IMR-90 (cell line): ENCODE measurements around the gene SMC1B. TPM values are rescaled to one million over a fixed set of nuclear protein-coding genes. Genes with fewer than 3 reads are reported as not detected.

Experiments used
- ATAC-seq: fragments of 200-7000 bp; cut with Tn5 transposase; 2 replicates; pipeline ENCODE4 v1.9.1; 2020; ENCODE audit warnings: low read depth, mild to moderate bottlenecking, moderate library complexity
- BruUV-seq: library from RNA; stranded (reverse); fragments of 400-500 nt; replicated peaks from 2 replicates; lab custom pipeline; 2021; lab: Mats Ljungman, UMichigan
- CTCF ChIA-PET: fragments of 300-600 bp; formaldehyde crosslinking; extraction: SDS; loops from one replicate; lab custom pipeline; 2021; ENCODE audit warnings: antibody characterized with exemption; lab: Yijun Ruan, JAX
- POLR2A ChIA-PET: fragments of 300-600 bp; sonication (Branson Sonifier 250); formaldehyde crosslinking; loops from one replicate; lab custom pipeline; 2022; ENCODE audit warnings: antibody characterized with exemption; ENCODE audit not compliant: unreplicated experiment; lab: Charles Lee
- DNase-seq: peaks from one replicate; pipeline ENCODE4 v3.0.0; 2013
- H2AFZ ChIP-seq: replicated peaks from 2 replicates; pipeline ENCODE3; 2013; ENCODE audit warnings: low read length, mild to moderate bottlenecking; ENCODE audit not compliant: poor library complexity
- H2AK5ac ChIP-seq: 2 replicates; pipeline ENCODE4 v1.6.1; 2013; ENCODE audit warnings: low read depth, low read length, inconsistent platforms
- H2AK9ac ChIP-seq: replicated peaks from 2 replicates; pipeline ENCODE3; 2013; ENCODE audit warnings: mild to moderate bottlenecking, low read depth, low read length, moderate library complexity; ENCODE audit not compliant: poor library complexity
- H2BK120ac ChIP-seq: 2 replicates; pipeline ENCODE4 v1.6.1; 2013; ENCODE audit warnings: low read depth, low read length, inconsistent platforms
- H2BK15ac ChIP-seq: 3 replicates; pipeline ENCODE4 v1.6.1; 2013; ENCODE audit warnings: low read depth, low read length, inconsistent platforms
- H2BK20ac ChIP-seq: 2 replicates; pipeline ENCODE4 v1.6.1; 2013; ENCODE audit warnings: low read depth, mild to moderate bottlenecking, inconsistent platforms, low read length, moderate library complexity
- H2BK5ac ChIP-seq: 2 replicates; pipeline ENCODE4 v1.6.1; 2013; ENCODE audit warnings: mild to moderate bottlenecking, low read depth, low read length, inconsistent platforms; ENCODE audit not compliant: poor library complexity, severe bottlenecking
- H3K14ac ChIP-seq: replicated peaks from 2 replicates; pipeline ENCODE4 v1.6.1; 2013; ENCODE audit warnings: low read depth, low read length, inconsistent platforms
- H3K18ac ChIP-seq: 2 replicates; pipeline ENCODE4 v1.6.1; 2013; ENCODE audit warnings: low read depth, low read length, control low read depth
- H3K23ac ChIP-seq: 2 replicates; pipeline ENCODE4 v1.6.1; 2013; ENCODE audit warnings: low read depth, low read length, inconsistent platforms
- H3K27ac ChIP-seq: 2 replicates; pipeline ENCODE4 v1.5.1; 2013; ENCODE audit warnings: mild to moderate bottlenecking, control low read depth, low read length; ENCODE audit not compliant: insufficient read depth
- H3K27me3 ChIP-seq: 2 replicates; pipeline ENCODE4 v1.6.1; 2013; ENCODE audit warnings: low read length; ENCODE audit not compliant: control insufficient read depth, insufficient read depth
- H3K36me3 ChIP-seq: 2 replicates; pipeline ENCODE4 v1.6.1; 2013; ENCODE audit warnings: low read length, mixed read lengths; ENCODE audit not compliant: control insufficient read depth, insufficient read depth
- H3K4ac ChIP-seq: 2 replicates; pipeline ENCODE4 v1.6.1; 2013; ENCODE audit warnings: low read depth, low read length, inconsistent platforms
- H3K4me1 ChIP-seq: 2 replicates; pipeline ENCODE4 v1.6.1; 2013; ENCODE audit warnings: low read length, mixed read lengths; ENCODE audit not compliant: control insufficient read depth, insufficient read depth
- H3K4me2 ChIP-seq: 2 replicates; pipeline ENCODE4 v1.6.1; 2013; ENCODE audit warnings: low read depth, mild to moderate bottlenecking, control low read depth, low read length, moderate library complexity
- H3K4me3 ChIP-seq: 2 replicates; pipeline ENCODE4 v1.5.1; 2013; ENCODE audit warnings: low read depth, mild to moderate bottlenecking, control low read depth, low read length, moderate library complexity; ENCODE audit not compliant: insufficient read depth
- H3K56ac ChIP-seq: 2 replicates; pipeline ENCODE4 v1.6.1; 2013; ENCODE audit warnings: low read length, inconsistent platforms; ENCODE audit not compliant: insufficient read depth; ENCODE audit errors: extremely low read depth
- H3K79me1 ChIP-seq, 2 experiments: 2 replicates each; pipeline ENCODE4 v1.6.1; 2013; ENCODE audit warnings: low read length in 2 of 2, inconsistent platforms in 1 of 2, low read depth in 1 of 2
- H3K9ac ChIP-seq: 2 replicates; pipeline ENCODE4 v1.6.1; 2013; ENCODE audit warnings: low read depth, low read length, control low read depth
- H3K9me1 ChIP-seq: 2 replicates; pipeline ENCODE4 v1.6.1; 2013; ENCODE audit warnings: low read length, inconsistent platforms; ENCODE audit not compliant: insufficient read depth
- H3K9me3 ChIP-seq: 2 replicates; pipeline ENCODE4 v1.6.1; 2013; ENCODE audit warnings: low read length; ENCODE audit not compliant: control insufficient read depth, insufficient read depth
- H4K20me1 ChIP-seq: 2 replicates; pipeline ENCODE4 v1.6.1; 2013; ENCODE audit warnings: low read length, inconsistent platforms; ENCODE audit not compliant: insufficient read depth
- H4K5ac ChIP-seq: 2 replicates; pipeline ENCODE4 v1.6.1; 2013; ENCODE audit warnings: mild to moderate bottlenecking, low read depth, low read length, control low read depth
- H4K8ac ChIP-seq, 2 experiments: 2 replicates each; pipeline ENCODE4 v1.6.1; 2013; ENCODE audit warnings: low read depth in 2 of 2, low read length in 2 of 2, control low read depth in 1 of 2, inconsistent platforms in 1 of 2
- H4K91ac ChIP-seq: 2 replicates; pipeline ENCODE4 v1.6.1; 2013; ENCODE audit warnings: low read depth, low read length, inconsistent platforms; ENCODE audit not compliant: insufficient read depth
- BHLHE40 ChIP-seq: fragments of 150-350 bp; IDR thresholded peaks from 2 replicates; pipeline ENCODE4 v1.6.1; 2016; ENCODE audit warnings: mild to moderate bottlenecking, low read depth, low read length
- CEBPB ChIP-seq: IDR thresholded peaks from 2 replicates; pipeline ENCODE4 v1.6.1; 2012; ENCODE audit warnings: low read depth, low read length, improper control_type of control experiment
- CHD1 ChIP-seq: IDR thresholded peaks from 2 replicates; pipeline ENCODE4 v1.6.1; 2012; ENCODE audit warnings: low read depth, low read length, improper control_type of control experiment
- ELK1 ChIP-seq: fragments of 150-350 bp; IDR thresholded peaks from 2 replicates; pipeline ENCODE4 v1.6.1; 2016; ENCODE audit warnings: low read depth, mild to moderate bottlenecking, low read length, moderate library complexity, borderline replicate concordance
- FOS ChIP-seq: fragments of 150-350 bp; IDR thresholded peaks from 2 replicates; pipeline ENCODE4 v1.6.1; 2016; ENCODE audit warnings: low read depth, low read length
- MAFK ChIP-seq: IDR thresholded peaks from 2 replicates; pipeline ENCODE4 v1.6.1; 2012; ENCODE audit warnings: low read depth, low read length, improper control_type of control experiment
- MAZ ChIP-seq: IDR thresholded peaks from 2 replicates; pipeline ENCODE4 v1.6.1; 2012; ENCODE audit warnings: low read depth, mild to moderate bottlenecking, low read length, improper control_type of control experiment, moderate library complexity, borderline replicate concordance
- MXI1 ChIP-seq: IDR thresholded peaks from 2 replicates; pipeline ENCODE4 v1.6.1; 2012; ENCODE audit warnings: low read depth, mild to moderate bottlenecking, low read length, moderate library complexity, borderline replicate concordance
- NFE2L2 ChIP-seq: fragments of 150-350 bp; IDR thresholded peaks from 2 replicates; pipeline ENCODE4 v1.6.1; 2016; ENCODE audit warnings: low read depth, mild to moderate bottlenecking, low read length
- POLR2A ChIP-seq: IDR thresholded peaks from 2 replicates; pipeline ENCODE4 v1.6.1; 2012; ENCODE audit warnings: mild to moderate bottlenecking, low read depth, low read length
- RAD21 ChIP-seq: IDR thresholded peaks from 2 replicates; pipeline ENCODE4 v1.6.1; 2012; ENCODE audit warnings: low read length, improper control_type of control experiment
- RCOR1 ChIP-seq: IDR thresholded peaks from 2 replicates; pipeline ENCODE4 v1.6.1; 2012; ENCODE audit warnings: mild to moderate bottlenecking, low read length, improper control_type of control experiment; ENCODE audit not compliant: insufficient replicate concordance
- RFX5 ChIP-seq: IDR thresholded peaks from 2 replicates; pipeline ENCODE4 v1.8.0; 2012; ENCODE audit warnings: low read depth, mild to moderate bottlenecking, low read length, moderate library complexity
- SMC3 ChIP-seq: fragments of 150-350 bp; IDR thresholded peaks from 2 replicates; pipeline ENCODE4 v1.6.1; 2016; ENCODE audit warnings: low read depth, mild to moderate bottlenecking, antibody characterized with exemption, low read length, moderate library complexity
- WGBS, 2 experiments: methylation state at CpG; one replicate each; pipeline versions ENCODE4 v1.1.5 to v1.1.7; 2013; ENCODE audit warnings: missing lambda C conversion rate in 2 of 2; ENCODE audit not compliant: insufficient read length in 1 of 2; ENCODE audit errors: extremely low coverage in 2 of 2; 5-methylcytosine and 5-hydroxymethylcytosine counted together
- dilution Hi-C: fragments of 300-500 bp; cut with HindIII; formaldehyde crosslinking; loops from one replicate; pipeline ENCODE4 v1.14.3; 2018; ENCODE audit warnings: low sequenced_read_pairs; ENCODE audit not compliant: unreplicated experiment
- in situ Hi-C: fragments of 300-500 bp; cut with MboI; formaldehyde crosslinking; loops from 3 replicates; pipeline ENCODE4 v1.14.3; 2019; ENCODE audit warnings: low sequenced_read_pairs, inconsistent platforms, mixed read lengths
- intact Hi-C: fragments of 100-400 bp; cut with micrococcal nuclease; formaldehyde crosslinking; loops from 2 replicates; pipeline ENCODE4 v1.10.0; 2022
- polyA plus RNA-seq, 3 experiments: library from polyadenylated mRNA; depleted of rRNA; stranded (reverse); fragments of >200 nt; gene quantifications; 2 replicates each; pipeline ENCODE4 v1.2.3, GENCODE V29; 2012; ENCODE audit warnings: low replicate concordance in 1 of 3
- total RNA-seq: library from RNA; depleted of rRNA; stranded (reverse); fragments of >200 nt; gene quantifications from 2 replicates; pipeline ENCODE4 v1.2.3, GENCODE V29; 2012
- TF ChIP-seq, protein P1 (sequence below): fragments of 150-350 bp; IDR thresholded peaks from 2 replicates; pipeline ENCODE4 v1.6.1; 2017; ENCODE audit warnings: mild to moderate bottlenecking, antibody characterized with exemption, low read length, low read depth
- TF ChIP-seq, protein P2 (sequence below): conservative IDR thresholded peaks from 2 replicates; pipeline ENCODE4 v1.5.1; 2012; ENCODE audit warnings: mild to moderate bottlenecking, low read depth, low read length, improper control_type of control experiment

The SMC1B gene
- total and polyA plus RNA-seq, 2 of the 4 experiments (the other 2 are of a cell fraction), result not detected

GRCh38 chr22:45376703-45377102, 36.7 kb downstream of the SMC1B start:
- H4K8ac ChIP-seq, result no peak overlapping the region
- ATAC-seq (no peak), DNase-seq (no peak)
- no peak overlapping the region for H3K4ac ChIP-seq
- dilution Hi-C loops (no loop called here), in situ Hi-C loops (no loop called here), intact Hi-C loops (no loop called here)
- H3K9ac ChIP-seq, result no peak overlapping the region
- no peak overlapping the region for H2AFZ ChIP-seq
- TF ChIP-seq CHD1, result no peak
- no peak for TF ChIP-seq MXI1
- TF ChIP-seq NFE2L2, result no peak
- TF ChIP-seq FOS, result no peak
- TF ChIP-seq CEBPB, result no peak
- TF ChIP-seq MAFK, result no peak
- no peak for TF ChIP-seq ELK1
- no peak for TF ChIP-seq POLR2A
- TF ChIP-seq, protein P1, sequence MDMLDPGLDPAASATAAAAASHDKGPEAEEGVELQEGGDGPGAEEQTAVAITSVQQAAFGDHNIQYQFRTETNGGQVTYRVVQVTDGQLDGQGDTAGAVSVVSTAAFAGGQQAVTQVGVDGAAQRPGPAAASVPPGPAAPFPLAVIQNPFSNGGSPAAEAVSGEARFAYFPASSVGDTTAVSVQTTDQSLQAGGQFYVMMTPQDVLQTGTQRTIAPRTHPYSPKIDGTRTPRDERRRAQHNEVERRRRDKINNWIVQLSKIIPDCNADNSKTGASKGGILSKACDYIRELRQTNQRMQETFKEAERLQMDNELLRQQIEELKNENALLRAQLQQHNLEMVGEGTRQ, result no peak; the same call in 1 of the 2 replicates
- TF ChIP-seq RCOR1, result no peak
- no peak for TF ChIP-seq RFX5
- no peak for TF ChIP-seq RAD21
- no peak for TF ChIP-seq SMC3
- TF ChIP-seq BHLHE40, result no peak
- TF ChIP-seq, protein P2, sequence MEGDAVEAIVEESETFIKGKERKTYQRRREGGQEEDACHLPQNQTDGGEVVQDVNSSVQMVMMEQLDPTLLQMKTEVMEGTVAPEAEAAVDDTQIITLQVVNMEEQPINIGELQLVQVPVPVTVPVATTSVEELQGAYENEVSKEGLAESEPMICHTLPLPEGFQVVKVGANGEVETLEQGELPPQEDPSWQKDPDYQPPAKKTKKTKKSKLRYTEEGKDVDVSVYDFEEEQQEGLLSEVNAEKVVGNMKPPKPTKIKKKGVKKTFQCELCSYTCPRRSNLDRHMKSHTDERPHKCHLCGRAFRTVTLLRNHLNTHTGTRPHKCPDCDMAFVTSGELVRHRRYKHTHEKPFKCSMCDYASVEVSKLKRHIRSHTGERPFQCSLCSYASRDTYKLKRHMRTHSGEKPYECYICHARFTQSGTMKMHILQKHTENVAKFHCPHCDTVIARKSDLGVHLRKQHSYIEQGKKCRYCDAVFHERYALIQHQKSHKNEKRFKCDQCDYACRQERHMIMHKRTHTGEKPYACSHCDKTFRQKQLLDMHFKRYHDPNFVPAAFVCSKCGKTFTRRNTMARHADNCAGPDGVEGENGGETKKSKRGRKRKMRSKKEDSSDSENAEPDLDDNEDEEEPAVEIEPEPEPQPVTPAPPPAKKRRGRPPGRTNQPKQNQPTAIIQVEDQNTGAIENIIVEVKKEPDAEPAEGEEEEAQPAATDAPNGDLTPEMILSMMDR, result no peak
- TF ChIP-seq MAZ, result no peak
- no peaks in the 10 kb centered on the region for H3K36me3 ChIP-seq
- H3K14ac ChIP-seq, result no peak overlapping the region
- H3K27ac ChIP-seq, result no peak overlapping the region
- H4K5ac ChIP-seq, result no peak overlapping the region
- no peak overlapping the region for H3K18ac ChIP-seq
- H2BK15ac ChIP-seq, result no peak overlapping the region
- H3K9me1 ChIP-seq, result no peaks in the 10 kb centered on the region
- H3K23ac ChIP-seq, result no peak overlapping the region
- CTCF ChIA-PET, result no interaction called here
- H3K4me3 ChIP-seq, result no peak overlapping the region
- H3K4me1 ChIP-seq, result no peaks in the 10 kb centered on the region
- no peak overlapping the region for H3K4me2 ChIP-seq
- POLR2A ChIA-PET, result no interaction called here
- H2AK5ac ChIP-seq, result no peak overlapping the region
- H2BK20ac ChIP-seq, result no peak overlapping the region
- H2BK5ac ChIP-seq, result no peak overlapping the region
- no peak overlapping the region for H4K91ac ChIP-seq
- no peaks in the 10 kb centered on the region for H3K9me3 ChIP-seq
- H3K27me3 ChIP-seq, result peaks cover 8% of the 10 kb centered on the region
- H2BK120ac ChIP-seq, result no peak overlapping the region
- no CpG with 5 or more reads among the region's 1 CpG for WGBS, 2 experiments
- H2AK9ac ChIP-seq, result no peak overlapping the region
- no peak overlapping the region for H3K56ac ChIP-seq
- H4K20me1 ChIP-seq, result no peaks in the 10 kb centered on the region
- H3K79me1 ChIP-seq, result no peaks in the 10 kb centered on the region
- BruUV-seq, result no TSS peak
